Measurements from ENCODE around the gene FA2H. TPM values are rescaled to one million over a fixed set of nuclear protein-coding genes. Genes with fewer than 3 reads are reported as not detected.

FA2H gene
- total RNA-seq, 2 experiments from 2014 or later, result not detected

DNA sequence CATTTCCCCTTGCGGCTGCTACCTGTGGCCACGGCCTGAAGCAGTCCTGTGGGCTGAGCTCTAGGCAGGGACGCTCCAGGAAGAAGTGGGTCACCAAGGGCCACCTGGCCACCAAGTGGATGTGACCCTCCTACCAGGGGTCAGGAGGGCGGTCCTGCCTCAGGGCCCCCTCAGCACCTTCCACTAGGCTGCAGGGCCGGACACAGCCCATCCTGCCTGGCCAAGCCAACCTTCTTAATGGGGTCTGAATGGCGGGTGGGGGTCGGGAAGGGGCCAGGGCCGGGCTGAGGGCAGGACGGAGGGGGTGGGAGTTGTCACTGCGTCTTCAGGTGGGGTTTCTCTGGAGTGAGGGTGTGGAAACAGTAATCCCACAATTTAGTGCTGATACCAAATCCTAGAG, 60.7 kb downstream of the FA2H start:
- H3K9me3 Mint-ChIP-seq, result no peaks in the 10 kb centered on the region
- POLR2A ChIA-PET, result interaction anchor here (1.5 kb wide), 1 partner anchor 20 kb away, joined by 3 read pairs; no protein-coding TSS in a partner anchor
- intact Hi-C loops (cut with micrococcal nuclease), result no loop called here
- CTCF ChIA-PET, result interaction anchor here (0.9 to 5.9 kb wide), 3 partner anchors 12 to 100 kb away, joined by 3 to 34 read pairs (median 3); partner anchors contain the start of gene MLKL
- DNase-seq (no peak), ATAC-seq (no peak)
- H3K36me3 Mint-ChIP-seq (ENCODE audit: low read depth), result no peaks in the 10 kb centered on the region
- H3K27me3 Mint-ChIP-seq, result no peaks in the 10 kb centered on the region
- peaks cover 4% of the 10 kb centered on the region for H3K4me1 Mint-ChIP-seq (ENCODE audit: low read depth)
- H3K4me3 Mint-ChIP-seq, result no peak overlapping the region
- TF ChIP-seq, protein P1, sequence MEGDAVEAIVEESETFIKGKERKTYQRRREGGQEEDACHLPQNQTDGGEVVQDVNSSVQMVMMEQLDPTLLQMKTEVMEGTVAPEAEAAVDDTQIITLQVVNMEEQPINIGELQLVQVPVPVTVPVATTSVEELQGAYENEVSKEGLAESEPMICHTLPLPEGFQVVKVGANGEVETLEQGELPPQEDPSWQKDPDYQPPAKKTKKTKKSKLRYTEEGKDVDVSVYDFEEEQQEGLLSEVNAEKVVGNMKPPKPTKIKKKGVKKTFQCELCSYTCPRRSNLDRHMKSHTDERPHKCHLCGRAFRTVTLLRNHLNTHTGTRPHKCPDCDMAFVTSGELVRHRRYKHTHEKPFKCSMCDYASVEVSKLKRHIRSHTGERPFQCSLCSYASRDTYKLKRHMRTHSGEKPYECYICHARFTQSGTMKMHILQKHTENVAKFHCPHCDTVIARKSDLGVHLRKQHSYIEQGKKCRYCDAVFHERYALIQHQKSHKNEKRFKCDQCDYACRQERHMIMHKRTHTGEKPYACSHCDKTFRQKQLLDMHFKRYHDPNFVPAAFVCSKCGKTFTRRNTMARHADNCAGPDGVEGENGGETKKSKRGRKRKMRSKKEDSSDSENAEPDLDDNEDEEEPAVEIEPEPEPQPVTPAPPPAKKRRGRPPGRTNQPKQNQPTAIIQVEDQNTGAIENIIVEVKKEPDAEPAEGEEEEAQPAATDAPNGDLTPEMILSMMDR (IDR thresholded peaks at IDR 0.05), result no peak
- no peak overlapping the region for H3K27ac Mint-ChIP-seq

DNA sequence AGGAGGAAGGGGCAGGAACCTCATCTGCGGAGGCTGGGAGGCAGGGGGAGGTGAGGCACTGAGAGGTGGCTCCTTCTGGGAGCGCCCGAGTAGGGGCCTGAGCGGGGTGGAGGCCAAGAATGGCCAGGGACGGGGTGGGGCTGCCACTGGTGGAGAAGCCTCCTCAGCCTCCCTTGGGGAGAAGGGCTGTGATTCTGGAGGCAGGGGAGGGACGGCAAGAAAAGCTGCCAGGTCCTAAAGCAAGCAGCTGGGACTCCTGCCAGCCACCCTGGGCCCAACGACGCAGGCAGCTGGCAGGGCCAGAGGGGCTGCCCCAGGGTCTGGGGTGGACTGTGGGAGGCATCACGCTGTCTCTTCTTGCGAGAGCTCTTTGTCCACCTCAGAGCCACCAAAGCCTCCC, 61.3 kb downstream of the FA2H start:
- CTCF ChIA-PET, result interaction anchor here (1.8 to 5.9 kb wide), 3 partner anchors 11 to 149 kb away, joined by 6 to 44 read pairs (median 34); no protein-coding TSS in a partner anchor
- intact Hi-C loops (cut with micrococcal nuclease), result no loop called here
- Mint-ChIP-seq H3K4me1 (ENCODE audit: low read depth) (peaks cover 4% of the 10 kb centered on the region), H3K9me3 (no peaks in the 10 kb centered on the region), H3K27me3 (no peaks in the 10 kb centered on the region), H3K4me3 (no peak overlapping the region), H3K36me3 (ENCODE audit: low read depth) (no peaks in the 10 kb centered on the region), H3K27ac (no peak overlapping the region)
- POLR2A ChIA-PET, result interaction anchor here (1.0 to 1.5 kb wide), 2 partner anchors 12 to 19 kb away, joined by 3 read pairs; no protein-coding TSS in a partner anchor
- ATAC-seq, result no peak
- DNase-seq, result no peak
- TF ChIP-seq, protein P1 (IDR thresholded peaks at IDR 0.05), result no peak

DNA sequence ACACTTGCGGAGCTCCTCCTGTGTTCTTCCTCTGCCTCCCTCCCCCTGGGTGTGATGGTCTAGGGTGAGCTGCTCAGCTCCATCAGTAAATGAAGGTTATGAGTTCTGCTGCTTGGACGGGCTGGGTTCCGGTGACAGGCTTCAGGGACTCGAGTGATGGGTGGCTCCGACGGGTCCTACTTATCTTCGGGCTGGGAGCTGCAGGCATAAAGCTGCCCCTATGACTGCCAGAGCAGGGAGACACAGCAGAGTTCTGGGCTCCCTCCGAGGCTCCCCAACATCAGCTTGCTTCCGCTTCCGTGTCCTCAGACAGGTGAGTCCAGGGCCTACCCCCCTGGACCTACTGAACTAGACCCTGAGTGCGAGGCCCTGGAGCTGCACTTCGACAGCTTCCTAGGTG, 62.7 kb downstream of the FA2H start:
- intact Hi-C loops (cut with micrococcal nuclease), result no loop called here
- ChIA-PET CTCF (interaction anchor here (0.5 to 5.9 kb wide), 9 partner anchors 10 to 487 kb away, joined by 3 to 44 read pairs (median 5); partner anchors contain the start of gene MLKL), POLR2A (no interaction called here)
- ATAC-seq (no peak), DNase-seq (no peak)
- H3K9me3 Mint-ChIP-seq, result no peaks in the 10 kb centered on the region
- H3K27me3 Mint-ChIP-seq, result no peaks in the 10 kb centered on the region
- TF ChIP-seq, protein P1 (IDR thresholded peaks at IDR 0.05), result no peak
- no peak overlapping the region for H3K4me3 Mint-ChIP-seq
- H3K4me1 Mint-ChIP-seq (ENCODE audit: low read depth), result peaks cover 4% of the 10 kb centered on the region
- H3K27ac Mint-ChIP-seq, result no peak overlapping the region
- no peaks in the 10 kb centered on the region for H3K36me3 Mint-ChIP-seq (ENCODE audit: low read depth)

DNA sequence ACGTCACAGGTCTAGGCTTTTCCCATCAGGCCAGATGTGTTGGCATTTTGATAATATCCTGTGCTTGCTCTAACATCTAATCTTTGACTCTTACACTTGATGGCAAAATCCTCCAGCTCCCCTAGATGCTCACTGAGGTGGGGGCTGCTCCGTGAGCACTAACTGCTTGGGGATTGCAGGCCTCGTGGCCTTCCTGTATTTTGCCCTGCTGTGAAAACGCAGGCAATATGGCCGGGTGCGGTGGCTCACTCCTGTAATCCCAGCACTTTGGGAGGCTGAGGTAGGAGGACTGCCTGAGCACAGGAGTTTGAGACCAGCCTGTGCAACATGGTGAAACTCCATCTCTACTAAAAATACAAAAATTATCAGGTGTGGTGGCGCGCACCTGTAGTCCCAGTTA, 64.2 kb downstream of the FA2H start:
- H3K9me3 Mint-ChIP-seq, result no peaks in the 10 kb centered on the region
- intact Hi-C loops (cut with micrococcal nuclease), result no loop called here
- POLR2A ChIA-PET, result no interaction called here
- H3K4me3 Mint-ChIP-seq, result no peak overlapping the region
- TF ChIP-seq, protein P1 (IDR thresholded peaks at IDR 0.05), result no peak
- DNase-seq (no peak), ATAC-seq (no peak)
- H3K27me3 Mint-ChIP-seq, result no peaks in the 10 kb centered on the region
- no peak overlapping the region for H3K27ac Mint-ChIP-seq
- CTCF ChIA-PET, result interaction anchor here (0.7 to 5.9 kb wide), 15 partner anchors 9 to 401 kb away, joined by 3 to 44 read pairs (median 4); partner anchors contain the start of gene MLKL
- no peaks in the 10 kb centered on the region for H3K36me3 Mint-ChIP-seq (ENCODE audit: low read depth)
- H3K4me1 Mint-ChIP-seq (ENCODE audit: low read depth), result peaks cover 7% of the 10 kb centered on the region

DNA sequence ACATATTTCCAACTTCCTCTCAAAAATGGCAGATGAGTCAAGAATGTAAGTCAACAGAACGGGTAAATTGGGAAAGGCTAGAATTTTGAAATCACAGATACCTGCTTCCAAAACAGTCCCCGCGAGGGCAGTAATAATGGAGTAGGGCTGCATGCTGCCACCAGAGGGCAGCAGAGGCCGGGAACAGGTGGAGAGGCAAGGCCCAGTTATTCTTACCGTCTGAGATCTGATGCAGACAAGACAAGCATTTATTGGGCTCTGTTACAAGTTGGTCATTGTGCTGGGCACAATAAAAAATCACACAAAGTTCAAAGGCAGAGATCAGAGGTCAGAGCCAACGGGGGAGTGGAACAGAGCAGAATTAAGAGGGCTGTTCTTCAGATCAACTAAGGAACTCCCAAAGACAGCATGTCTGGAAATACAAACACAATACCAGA, 65.2 kb downstream of the FA2H start:
- Mint-ChIP-seq H3K9me3 (no peaks in the 10 kb centered on the region), H3K36me3 (ENCODE audit: low read depth) (no peaks in the 10 kb centered on the region), H3K27me3 (no peaks in the 10 kb centered on the region), H3K4me1 (ENCODE audit: low read depth) (peaks cover 12% of the 10 kb centered on the region), H3K27ac (no peak overlapping the region), H3K4me3 (no peak overlapping the region)
- DNase-seq, result peak; percentile 84
- ChIA-PET CTCF (interaction anchor here (0.8 to 5.9 kb wide), 13 partner anchors 9 to 401 kb away, joined by 3 to 44 read pairs (median 4); partner anchors contain the start of gene MLKL), POLR2A (no interaction called here)
- TF ChIP-seq, protein P1 (IDR thresholded peaks at IDR 0.05), result peak; percentile 95
- ATAC-seq, result peak; percentile 99
- intact Hi-C loops (cut with micrococcal nuclease), result loop anchor here (10.0 kb wide), 1 partner anchor 145 kb away; no protein-coding TSS in a partner anchor

All from activated CD8-positive, alpha-beta T cell treated with anti-CD3 and anti-CD28 coated beads for 36 hours (primary cell).